A549 (cell line): ENCODE measurements around the gene WBP1L. TPM values are rescaled to one million over a fixed set of nuclear protein-coding genes. Genes with fewer than 3 reads are reported as not detected.

ENCODE experiments used
- ATAC-seq, 2 experiments: fragments of 200-7000 bp in 1 of 2; fragments of >200 bp in 1 of 2; cut with Nextera tagmentation in 1 of 2; cut with Tn5 transposase in 1 of 2; 3 replicates each; pipeline versions ENCODE4 v1.8.0 to v1.9.1; 2018 to 2020; ENCODE audit warnings: mild to moderate bottlenecking in 1 of 2, moderate library complexity in 1 of 2
- CTCF ChIA-PET: fragments of 300-600 bp; sonication (Branson Sonifier 250); formaldehyde crosslinking; extraction: SDS; loops from one replicate; lab custom pipeline; 2021; ENCODE audit warnings: antibody characterized with exemption, inconsistent platforms; lab: Yijun Ruan, JAX
- POLR2A ChIA-PET: fragments of 350-600 bp; formaldehyde crosslinking; extraction: SDS; loops from one replicate; lab custom pipeline; 2021; ENCODE audit warnings: antibody characterized with exemption, inconsistent platforms; lab: Yijun Ruan, JAX
- DNase-seq, 2 experiments: peaks; one replicate each; pipeline versions ENCODE4 v3.0.0 to v3.0.0-alpha.2; 2011 to 2016; ENCODE audit warnings: low read depth in 1 of 2, low spot score in 1 of 2
- FAIRE-seq: peaks from 2 replicates; lab custom pipeline; 2011; peaks lifted over from hg19 to GRCh38; lab: Jason Lieb, UNC
- H3K27ac ChIP-seq, 2 experiments: fragments of >200 bp; sonication (Bioruptor Twin); formaldehyde crosslinking; 3 replicates each; pipeline ENCODE4 v1.5.1; 2016 to 2017
- H3K4me1 ChIP-seq: fragments of >200 bp; sonication (Bioruptor Twin); formaldehyde crosslinking; 3 replicates; pipeline ENCODE4 v1.6.1; 2016
- H3K4me2 ChIP-seq: fragments of >200 bp; sonication (Bioruptor Twin); formaldehyde crosslinking; 3 replicates; pipeline ENCODE4 v1.6.1; 2016
- H3K4me3 ChIP-seq: fragments of >200 bp; sonication (Bioruptor Twin); formaldehyde crosslinking; 3 replicates; pipeline ENCODE4 v1.5.1; 2016
- H3K9me3 ChIP-seq: fragments of >200 bp; sonication (Bioruptor Twin); formaldehyde crosslinking; 3 replicates; pipeline ENCODE4 v1.6.1; 2016
- BCL3 ChIP-seq: fragments of >200 bp; sonication (Bioruptor Twin); formaldehyde crosslinking; IDR thresholded peaks from 3 replicates; pipeline ENCODE4 v1.6.1; 2016
- CBX2 ChIP-seq: fragments of 200-600 bp; sonication (generic); IDR thresholded peaks from 2 replicates; pipeline ENCODE4 v1.6.1; 2016; ENCODE audit warnings: low read depth, mild to moderate bottlenecking, borderline replicate concordance
- CBX8 ChIP-seq: fragments of 200-600 bp; sonication (generic); IDR thresholded peaks from 2 replicates; pipeline ENCODE4 v1.6.1; 2016
- CEBPB ChIP-seq, 2 experiments: fragments of >200 bp in 1 of 2; sonication (Bioruptor Twin) in 1 of 2; formaldehyde crosslinking in 1 of 2; IDR thresholded peaks; 2 replicates each; pipeline ENCODE4 v1.6.1; 2012 to 2016
- CTCF ChIP-seq: fragments of >200 bp; sonication (Bioruptor Twin); formaldehyde crosslinking; IDR thresholded peaks from 3 replicates; pipeline ENCODE4 v1.5.1; 2016
- E2F6 ChIP-seq: IDR thresholded peaks from 2 replicates; pipeline ENCODE4 v1.6.1; 2012; ENCODE audit warnings: low read depth, borderline replicate concordance
- EHF ChIP-seq: fragments of 250-450 bp; sonication (Bioruptor Pico); IDR thresholded peaks from 2 replicates; pipeline ENCODE4 v1.5.0; 2020; ENCODE audit warnings: mild to moderate bottlenecking
- EP300 ChIP-seq, 2 experiments: fragments of >200 bp; sonication (Bioruptor Twin); formaldehyde crosslinking; IDR thresholded peaks; 2 replicates in 1 of 2; 3 replicates in 1 of 2; pipeline ENCODE4 v1.6.1; 2016 to 2017
- ESRRA ChIP-seq: fragments of 150-350 bp; IDR thresholded peaks from 2 replicates; pipeline ENCODE4 v1.6.1; 2014; ENCODE audit warnings: mild to moderate bottlenecking, low read length, borderline replicate concordance
- FOXS1 ChIP-seq: fragments of 250-450 bp; sonication (Bioruptor Pico); IDR thresholded peaks from 2 replicates; pipeline ENCODE4 v1.5.0; 2020; ENCODE audit warnings: mild to moderate bottlenecking, moderate library complexity
- HDAC2 ChIP-seq: fragments of 200-600 bp; sonication (generic); IDR thresholded peaks from 2 replicates; pipeline ENCODE4 v1.6.1; 2016
- HES2 ChIP-seq: fragments of >200 bp; sonication (Bioruptor Twin); formaldehyde crosslinking; IDR thresholded peaks from 2 replicates; pipeline ENCODE4 v1.6.1; 2016
- HOXA7 ChIP-seq: fragments of 250-450 bp; sonication (Bioruptor Pico); IDR thresholded peaks from 2 replicates; pipeline ENCODE4 v1.5.0; 2020; ENCODE audit warnings: mild to moderate bottlenecking, moderate library complexity
- HOXB5 ChIP-seq: fragments of 250-450 bp; sonication (Bioruptor Pico); IDR thresholded peaks from 2 replicates; pipeline ENCODE4 v1.5.0; 2020; ENCODE audit warnings: mild to moderate bottlenecking, moderate library complexity
- JUN ChIP-seq, 2 experiments: fragments of >200 bp; sonication (Bioruptor Twin); formaldehyde crosslinking; IDR thresholded peaks; 2 replicates in 1 of 2; 3 replicates in 1 of 2; pipeline ENCODE4 v1.6.1; 2016 to 2017
- KDM1A ChIP-seq: fragments of 200-600 bp; sonication (generic); IDR thresholded peaks from 2 replicates; pipeline ENCODE4 v1.6.1; 2016; ENCODE audit warnings: low read depth, mild to moderate bottlenecking
- KDM5A ChIP-seq: fragments of 200-600 bp; sonication (generic); IDR thresholded peaks from 2 replicates; pipeline ENCODE4 v1.6.1; 2016; ENCODE audit warnings: antibody characterized with exemption, mild to moderate bottlenecking
- MAFK ChIP-seq: fragments of 450-650 bp; IDR thresholded peaks from 2 replicates; pipeline ENCODE4 v1.6.1; 2014; ENCODE audit not compliant: partially characterized antibody
- NPAS2 ChIP-seq: fragments of 250-450 bp; sonication (Bioruptor Pico); IDR thresholded peaks from 2 replicates; pipeline ENCODE4 v1.8.0; 2022; ENCODE audit warnings: mild to moderate bottlenecking, moderate library complexity, borderline replicate concordance
- NR3C1 ChIP-seq: fragments of >200 bp; sonication (Bioruptor Twin); formaldehyde crosslinking; IDR thresholded peaks from 3 replicates; pipeline ENCODE4 v1.6.1; 2017
- POLR2A ChIP-seq: IDR thresholded peaks from 2 replicates; pipeline ENCODE4 v1.6.1; 2012; ENCODE audit warnings: mild to moderate bottlenecking, low read length
- RAD21 ChIP-seq, 2 experiments: fragments of >200 bp in 1 of 2; sonication (Bioruptor Twin) in 1 of 2; formaldehyde crosslinking in 1 of 2; IDR thresholded peaks in 1 of 2; conservative IDR thresholded peaks in 1 of 2; 2 replicates in 1 of 2; 3 replicates in 1 of 2; pipeline ENCODE4 v1.6.1; 2012 to 2018; ENCODE audit warnings: inconsistent platforms in 1 of 2
- RCOR1 ChIP-seq: fragments of 150-350 bp; IDR thresholded peaks from 2 replicates; pipeline ENCODE4 v1.6.1; 2014; ENCODE audit warnings: antibody characterized with exemption, low read length, low read depth
- RFX5 ChIP-seq: fragments of 450-650 bp; IDR thresholded peaks from 2 replicates; pipeline ENCODE4 v1.7.1; 2014; ENCODE audit warnings: antibody characterized with exemption, mild to moderate bottlenecking, moderate library complexity
- SMC3 ChIP-seq: fragments of >200 bp; sonication (Bioruptor Twin); formaldehyde crosslinking; IDR thresholded peaks from 3 replicates; pipeline ENCODE4 v1.6.1; 2018; ENCODE audit warnings: inconsistent platforms
- SREBF2 ChIP-seq: fragments of 450-650 bp; IDR thresholded peaks from 2 replicates; pipeline ENCODE4 v1.6.1; 2014; ENCODE audit warnings: mild to moderate bottlenecking, moderate library complexity
- TP53 ChIP-seq: fragments of 250-450 bp; sonication (Bioruptor Pico); IDR thresholded peaks from 2 replicates; pipeline ENCODE4 v1.5.0; 2021; ENCODE audit warnings: mild to moderate bottlenecking, moderate library complexity
- ZC3H11A ChIP-seq: fragments of 450-650 bp; IDR thresholded peaks from 2 replicates; pipeline ENCODE4 v1.6.1; 2014; ENCODE audit warnings: antibody characterized with exemption, mild to moderate bottlenecking
- ZSCAN20 ChIP-seq: fragments of 250-450 bp; sonication (Bioruptor Pico); IDR thresholded peaks from 2 replicates; pipeline ENCODE4 v1.8.0; 2022; ENCODE audit warnings: mild to moderate bottlenecking, moderate library complexity
- WGBS: methylation state at CpG from one replicate; pipeline ENCODE4 v1.1.6; 2017; ENCODE audit errors: missing lambda C conversion rate; 5-methylcytosine and 5-hydroxymethylcytosine counted together
- polyA plus RNA-seq, 4 experiments: library from polyadenylated mRNA; depleted of rRNA in 3 of 4; stranded (reverse); fragments of >200 nt; fragmentation: RNase III in 1 of 4; extraction: RNeasy Plus Mini Kit Qiagen cat#74134 plus additional on column Dnase treatment in 1 of 4; gene quantifications; 2 replicates in 3 of 4; 3 replicates in 1 of 4; pipeline ENCODE4 v1.2.3, GENCODE V29; 2011 to 2017
- TF ChIP-seq, protein P1 (sequence below): IDR thresholded peaks from 2 replicates; pipeline ENCODE4 v1.6.1; 2012

Gene WBP1L
- polyA plus RNA-seq, 2 of the 4 experiments (the other 2 are of a cell fraction): 19.8 to 23.5 TPM

- no peak for TF ChIP-seq FOXS1 (CRISPR knock-in tag)
- TF ChIP-seq EHF (CRISPR knock-in tag): no peak
- no peak for TF ChIP-seq ZSCAN20
- TF ChIP-seq MAFK: no peak
- no peak for TF ChIP-seq SMC3
- TF ChIP-seq EP300 (IDR thresholded peaks at IDR 0.05): no peak
- TF ChIP-seq BCL3: no peak
- no peak for TF ChIP-seq CBX2
- no peak for TF ChIP-seq HDAC2
- TF ChIP-seq NPAS2: no peak
- no peak for TF ChIP-seq KDM1A
- TF ChIP-seq, protein P1, sequence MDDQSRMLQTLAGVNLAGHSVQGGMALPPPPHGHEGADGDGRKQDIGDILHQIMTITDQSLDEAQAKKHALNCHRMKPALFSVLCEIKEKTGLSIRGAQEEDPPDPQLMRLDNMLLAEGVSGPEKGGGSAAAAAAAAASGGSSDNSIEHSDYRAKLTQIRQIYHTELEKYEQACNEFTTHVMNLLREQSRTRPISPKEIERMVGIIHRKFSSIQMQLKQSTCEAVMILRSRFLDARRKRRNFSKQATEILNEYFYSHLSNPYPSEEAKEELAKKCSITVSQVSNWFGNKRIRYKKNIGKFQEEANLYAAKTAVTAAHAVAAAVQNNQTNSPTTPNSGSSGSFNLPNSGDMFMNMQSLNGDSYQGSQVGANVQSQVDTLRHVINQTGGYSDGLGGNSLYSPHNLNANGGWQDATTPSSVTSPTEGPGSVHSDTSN: no peak
- H3K4me3 ChIP-seq: no peak overlapping the region
- POLR2A ChIA-PET: no interaction called here
- H3K27ac ChIP-seq: no peak overlapping the region
- no peaks in the 10 kb centered on the region for H3K9me3 ChIP-seq
- no peaks in the 10 kb centered on the region for H3K4me1 ChIP-seq
- no peak overlapping the region for H3K4me2 ChIP-seq
- CTCF ChIA-PET: interaction anchor here (0.5 to 13.2 kb wide), 17 partner anchors 12 to 264 kb away, joined by 3 to 242 read pairs (median 4); partner anchors contain the start of gene AS3MT
- WGBS: 36% methylated on average over 9 of the region's 9 CpGs
- FAIRE-seq (no peak), ATAC-seq (peak; percentile 17 to 22; a peak in 3 of 6 replicates), DNase-seq (peak in 1 of 2 experiments; percentile 27)
Measured at GRCh38 chr10:102834143-102834542, 90.4 kb downstream of the WBP1L start.

DNA sequence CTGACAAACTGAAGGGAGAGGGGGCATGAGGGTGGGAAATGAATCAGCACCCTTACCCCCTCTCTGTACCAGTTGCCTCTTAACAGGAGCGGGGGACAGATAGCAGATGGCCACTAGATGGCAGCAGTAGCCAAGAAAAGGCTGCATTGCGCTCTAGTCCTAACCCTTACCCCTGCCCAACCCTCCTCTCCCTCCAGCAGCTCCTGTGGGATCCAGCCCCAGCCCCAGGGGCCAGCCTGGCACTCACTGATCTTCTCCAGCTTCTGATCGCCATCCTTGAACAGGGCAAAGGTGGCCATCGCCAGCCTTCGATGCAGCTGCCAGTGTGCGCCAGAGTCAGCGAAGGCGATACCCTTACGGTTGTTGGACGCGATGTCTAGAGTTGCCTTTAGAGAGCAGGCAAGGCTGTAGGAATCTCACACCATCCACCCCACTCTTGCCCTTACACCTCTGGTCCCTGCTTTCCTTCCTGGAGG lies 91.3 kb downstream of the WBP1L start:
- Histone ChIP-seq H3K4me3 (no peak overlapping the region), H3K4me1 (no peaks in the 10 kb centered on the region), H3K4me2 (no peak overlapping the region), H3K9me3 (no peaks in the 10 kb centered on the region), H3K27ac (no peak overlapping the region)
- TF ChIP-seq SMC3 (peak; percentile 86), RAD21 (conservative IDR thresholded peaks at IDR 0.05 in 1 of 2, IDR thresholded peaks at IDR 0.05 in 1 of 2) (peak; percentile 95 to 96), CTCF (peak; percentile 95), CEBPB (IDR thresholded peaks at IDR 0.05) (no peak)
- DNase-seq (peak; percentile 78 to 84), ATAC-seq (peak; percentile 96 to 99), FAIRE-seq (peak; percentile 13)
- ChIA-PET CTCF (interaction anchor here (0.6 to 13.2 kb wide), 39 partner anchors 12 to 499 kb away, joined by 3 to 242 read pairs (median 3); partner anchors contain the start of genes AS3MT and CNNM2), POLR2A (no interaction called here)
- 72% methylated on average over 11 of the region's 11 CpGs for WGBS

DNA sequence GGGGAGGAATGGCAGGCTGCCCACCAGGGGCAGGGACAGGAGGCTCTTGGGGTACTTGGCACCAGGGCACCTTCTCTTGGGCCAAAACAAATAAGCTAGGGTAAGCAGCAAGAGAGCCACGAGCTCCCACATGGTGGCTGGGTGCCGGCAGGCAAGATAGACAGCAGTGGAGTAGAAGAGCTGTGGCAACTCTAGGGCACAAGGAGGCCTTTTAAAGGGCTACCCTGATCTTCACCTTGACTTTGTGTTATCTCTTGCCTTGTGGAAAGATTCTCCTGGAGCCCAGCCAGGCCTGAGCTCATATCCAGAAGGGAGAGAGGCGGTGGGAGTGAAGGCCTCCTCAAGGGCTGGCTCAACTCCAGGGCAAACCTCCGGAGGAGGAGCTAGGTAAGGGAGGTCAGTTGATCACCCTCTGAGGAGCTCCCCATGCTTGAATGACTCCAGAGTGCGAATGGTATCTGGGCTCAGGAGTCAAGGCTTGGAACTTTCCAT lies 93.5 kb downstream of the WBP1L start, which contains the start of gene CYP17A1:
TSS of gene CYP17A1 (minus strand) at position 184 of the 492 bp plus-strand sequence. CDS start at position 132, 52 bp downstream.
- 46% methylated on average over 5 of the region's 5 CpGs for WGBS
- H3K4me3 ChIP-seq: no peak within 1 kb of the TSS
- no peak within 1 kb of the TSS for H3K4me2 ChIP-seq
- CTCF ChIA-PET: interaction anchor here (0.6 to 13.2 kb wide), 9 partner anchors 10 to 647 kb away, joined by 3 to 242 read pairs (median 10); partner anchors contain the start of gene CNNM2
- H3K27ac ChIP-seq: no peak within 1 kb of the TSS
- DNase-seq (no peak), FAIRE-seq (no peak), ATAC-seq (no peak)
- no peaks in the 10 kb centered on the region for H3K9me3 ChIP-seq
- POLR2A ChIA-PET: no interaction called here
- no peak for TF ChIP-seq HOXB5 (CRISPR knock-in tag)
- no peak for TF ChIP-seq HDAC2
- no peak for TF ChIP-seq NR3C1
- no peak for TF ChIP-seq POLR2A
- no peak for TF ChIP-seq RCOR1
- TF ChIP-seq, protein P1: no peak
- TF ChIP-seq RFX5: no peak
- no peak for TF ChIP-seq EP300 (IDR thresholded peaks at IDR 0.05)
- no peak for TF ChIP-seq ESRRA
- no peak for TF ChIP-seq FOXS1 (CRISPR knock-in tag)
- no peak for TF ChIP-seq SREBF2
- TF ChIP-seq E2F6: no peak
- TF ChIP-seq TP53 (CRISPR knock-in tag): no peak
- no peak for TF ChIP-seq ZC3H11A
- TF ChIP-seq KDM5A: no peak
- TF ChIP-seq HES2: no peak
- no peak for TF ChIP-seq JUN (IDR thresholded peaks at IDR 0.05)
- no peak for TF ChIP-seq MAFK
- no peak for TF ChIP-seq CBX8
- no peak for TF ChIP-seq HOXA7 (CRISPR knock-in tag)
- H3K4me1 ChIP-seq: no peaks in the 10 kb centered on the region
